T-helper 2 cell treated with Interferon-gamma antibody and Interleukin-4, amounts not matched to agents 5 μg/mL and 100 μg/mL, for 36 hours (primary cell): Measurements from ENCODE around the gene SCGN.
A peak's percentile ranks its signal among the peaks of the same experiment; 100 is the strongest.

ENCODE experiments used
- DNase-seq: peaks from one replicate; pipeline ENCODE4 v3.0.0; 2021; ENCODE audit warnings: low spot score
- H3K27ac Mint-ChIP-seq: one replicate; pipeline ENCODE4 v1.8.0; 2021; ENCODE audit warnings: mild to moderate bottlenecking, mixed read lengths
- H3K27me3 Mint-ChIP-seq: one replicate; pipeline ENCODE4 v1.8.0; 2021; ENCODE audit warnings: low read depth, mixed read lengths
- H3K36me3 Mint-ChIP-seq: one replicate; pipeline ENCODE4 v1.8.0; 2021; ENCODE audit warnings: low read depth, mixed read lengths
- H3K4me1 Mint-ChIP-seq: one replicate; pipeline ENCODE4 v1.8.0; 2021; ENCODE audit warnings: low read depth, mixed read lengths
- H3K4me3 Mint-ChIP-seq: one replicate; pipeline ENCODE4 v1.8.0; 2022; ENCODE audit warnings: mild to moderate bottlenecking, moderate library complexity, mixed read lengths
- H3K9me3 Mint-ChIP-seq: one replicate; pipeline ENCODE4 v1.8.0; 2021; ENCODE audit warnings: mixed read lengths

The SCGN gene

GRCh38 chr6:25655723-25656122, 3.7 kb downstream of the SCGN start:
- Mint-ChIP-seq H3K27me3 (peaks cover 40% of the 10 kb centered on the region), H3K36me3 (no peaks in the 10 kb centered on the region), H3K27ac (no peak overlapping the region), H3K9me3 (no peaks in the 10 kb centered on the region), H3K4me1 (no peaks in the 10 kb centered on the region), H3K4me3 (no peak overlapping the region)
- no peak for DNase-seq

GRCh38 chr6:25659633-25660368, 7.8 kb downstream of the SCGN start:
- no peak overlapping the region for H3K27ac Mint-ChIP-seq
- H3K27me3 Mint-ChIP-seq = peaks cover 10% of the 10 kb centered on the region
- DNase-seq = no peak
- no peaks in the 10 kb centered on the region for H3K36me3 Mint-ChIP-seq
- H3K4me3 Mint-ChIP-seq = no peak overlapping the region
- H3K9me3 Mint-ChIP-seq = no peaks in the 10 kb centered on the region
- H3K4me1 Mint-ChIP-seq = no peaks in the 10 kb centered on the region

GRCh38 chr6:25660512-25660911, 8.5 kb downstream of the SCGN start:
- Mint-ChIP-seq H3K36me3 (no peaks in the 10 kb centered on the region), H3K27ac (no peak overlapping the region), H3K27me3 (peaks cover 6% of the 10 kb centered on the region), H3K9me3 (no peaks in the 10 kb centered on the region), H3K4me3 (no peak overlapping the region), H3K4me1 (no peaks in the 10 kb centered on the region)
- DNase-seq = peak; percentile 41

- Mint-ChIP-seq H3K27me3 (peaks cover 6% of the 10 kb centered on the region), H3K4me1 (no peaks in the 10 kb centered on the region), H3K27ac (no peak overlapping the region), H3K9me3 (no peaks in the 10 kb centered on the region), H3K36me3 (no peaks in the 10 kb centered on the region), H3K4me3 (no peak overlapping the region)
- DNase-seq = no peak
Observed at GRCh38 chr6:25661129-25661779, 9.2 kb downstream of the SCGN start.

- Mint-ChIP-seq H3K4me3 (no peak overlapping the region), H3K9me3 (no peaks in the 10 kb centered on the region), H3K27ac (no peak overlapping the region), H3K36me3 (no peaks in the 10 kb centered on the region), H3K4me1 (no peaks in the 10 kb centered on the region), H3K27me3 (peaks cover 13% of the 10 kb centered on the region)
- no peak for DNase-seq
Observed at GRCh38 chr6:25665455-25665854, 13.4 kb downstream of the SCGN start.

- no peaks in the 10 kb centered on the region for H3K36me3 Mint-ChIP-seq
- H3K27ac Mint-ChIP-seq = no peak overlapping the region
- no peak for DNase-seq
- H3K4me3 Mint-ChIP-seq = no peak overlapping the region
- H3K9me3 Mint-ChIP-seq = no peaks in the 10 kb centered on the region
- H3K4me1 Mint-ChIP-seq = no peaks in the 10 kb centered on the region
- H3K27me3 Mint-ChIP-seq = peaks cover 20% of the 10 kb centered on the region
Observed at GRCh38 chr6:25669413-25669812, 17.4 kb downstream of the SCGN start.

GRCh38 chr6:25670208-25670607, 18.2 kb downstream of the SCGN start:
- peaks cover 16% of the 10 kb centered on the region for H3K27me3 Mint-ChIP-seq
- no peak for DNase-seq
- H3K36me3 Mint-ChIP-seq = no peaks in the 10 kb centered on the region
- H3K9me3 Mint-ChIP-seq = no peaks in the 10 kb centered on the region
- H3K4me3 Mint-ChIP-seq = no peak overlapping the region
- no peaks in the 10 kb centered on the region for H3K4me1 Mint-ChIP-seq
- H3K27ac Mint-ChIP-seq = no peak overlapping the region

GRCh38 chr6:25670793-25671513, 18.9 kb downstream of the SCGN start:
- H3K27ac Mint-ChIP-seq = no peak overlapping the region

GRCh38 chr6:25671652-25672051, 19.6 kb downstream of the SCGN start:
- no peaks in the 10 kb centered on the region for H3K36me3 Mint-ChIP-seq
- no peaks in the 10 kb centered on the region for H3K4me1 Mint-ChIP-seq
- H3K27ac Mint-ChIP-seq = no peak overlapping the region
- H3K9me3 Mint-ChIP-seq = no peaks in the 10 kb centered on the region
- no peak for DNase-seq
- H3K27me3 Mint-ChIP-seq = peaks cover 16% of the 10 kb centered on the region
- no peak overlapping the region for H3K4me3 Mint-ChIP-seq

More at GRCh38 chr6:25670793-25671513, 18.9 kb downstream of the SCGN start:
- H3K27me3 Mint-ChIP-seq = peaks cover 16% of the 10 kb centered on the region
- H3K4me1 Mint-ChIP-seq = no peaks in the 10 kb centered on the region
- H3K9me3 Mint-ChIP-seq = no peaks in the 10 kb centered on the region
- no peak overlapping the region for H3K4me3 Mint-ChIP-seq
- H3K36me3 Mint-ChIP-seq = no peaks in the 10 kb centered on the region
- no peak for DNase-seq

GRCh38 chr6:25675167-25675566, 23.2 kb downstream of the SCGN start:
- DNase-seq = no peak
- no peaks in the 10 kb centered on the region for H3K9me3 Mint-ChIP-seq
- no peak overlapping the region for H3K4me3 Mint-ChIP-seq
- peaks cover 7% of the 10 kb centered on the region for H3K27me3 Mint-ChIP-seq
- no peaks in the 10 kb centered on the region for H3K36me3 Mint-ChIP-seq
- H3K27ac Mint-ChIP-seq = no peak overlapping the region
- H3K4me1 Mint-ChIP-seq = no peaks in the 10 kb centered on the region

- no peak overlapping the region for H3K4me3 Mint-ChIP-seq
- peaks cover 7% of the 10 kb centered on the region for H3K27me3 Mint-ChIP-seq
- no peaks in the 10 kb centered on the region for H3K36me3 Mint-ChIP-seq
- no peak overlapping the region for H3K27ac Mint-ChIP-seq
- H3K4me1 Mint-ChIP-seq = no peaks in the 10 kb centered on the region
- no peaks in the 10 kb centered on the region for H3K9me3 Mint-ChIP-seq
- DNase-seq = no peak
Observed at GRCh38 chr6:25676775-25677174, 24.8 kb downstream of the SCGN start.

GRCh38 chr6:25681848-25682247, 29.8 kb downstream of the SCGN start:
- no peak overlapping the region for H3K4me3 Mint-ChIP-seq
- no peak overlapping the region for H3K27ac Mint-ChIP-seq
- peaks cover 4% of the 10 kb centered on the region for H3K9me3 Mint-ChIP-seq
- peaks cover 10% of the 10 kb centered on the region for H3K27me3 Mint-ChIP-seq
- H3K36me3 Mint-ChIP-seq = no peaks in the 10 kb centered on the region
- H3K4me1 Mint-ChIP-seq = no peaks in the 10 kb centered on the region
- no peak for DNase-seq

GRCh38 chr6:25682324-25682723, 30.3 kb downstream of the SCGN start:
- Mint-ChIP-seq H3K4me3 (no peak overlapping the region), H3K27ac (no peak overlapping the region), H3K27me3 (peaks cover 10% of the 10 kb centered on the region), H3K36me3 (no peaks in the 10 kb centered on the region), H3K9me3 (peaks cover 4% of the 10 kb centered on the region), H3K4me1 (no peaks in the 10 kb centered on the region)
- no peak for DNase-seq

- no peak overlapping the region for H3K27ac Mint-ChIP-seq
- H3K4me3 Mint-ChIP-seq = no peak overlapping the region
- no peaks in the 10 kb centered on the region for H3K36me3 Mint-ChIP-seq
- H3K4me1 Mint-ChIP-seq = no peaks in the 10 kb centered on the region
- no peak for DNase-seq
- peaks cover 4% of the 10 kb centered on the region for H3K9me3 Mint-ChIP-seq
- peaks cover 18% of the 10 kb centered on the region for H3K27me3 Mint-ChIP-seq
Observed at GRCh38 chr6:25684565-25684964, 32.5 kb downstream of the SCGN start.
